Ramos (cell line): ENCODE results near the gene MEAF6.

Experiments used
- in situ Hi-C: fragments of 300-500 bp; cut with MboI; formaldehyde crosslinking; loops from one replicate; pipeline ENCODE4 v1.14.3; 2022; ENCODE audit warnings: low sequenced_read_pairs; ENCODE audit not compliant: unreplicated experiment

MEAF6 gene

DNA sequence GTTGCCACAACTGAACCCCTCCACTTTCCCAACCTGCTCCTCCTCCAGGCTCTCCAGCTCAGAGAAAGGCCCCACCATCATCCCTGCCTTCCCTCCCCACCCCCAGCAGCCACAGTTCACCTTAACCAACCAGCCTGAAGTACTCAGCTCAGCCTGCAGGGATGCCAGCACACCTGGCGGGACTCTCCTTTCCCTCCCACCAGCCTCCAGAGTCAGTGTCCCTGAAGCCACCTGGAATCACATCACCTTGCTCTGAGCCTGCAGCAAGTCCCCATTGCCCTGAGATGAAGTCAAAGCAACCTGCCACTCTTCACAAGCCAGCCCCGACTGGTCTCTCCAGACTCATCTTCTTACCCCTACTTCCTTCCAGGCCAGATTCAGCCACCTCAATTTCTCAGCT, 66.4 kb downstream of the MEAF6 start:
- in situ Hi-C loops = no loop called here

DNA sequence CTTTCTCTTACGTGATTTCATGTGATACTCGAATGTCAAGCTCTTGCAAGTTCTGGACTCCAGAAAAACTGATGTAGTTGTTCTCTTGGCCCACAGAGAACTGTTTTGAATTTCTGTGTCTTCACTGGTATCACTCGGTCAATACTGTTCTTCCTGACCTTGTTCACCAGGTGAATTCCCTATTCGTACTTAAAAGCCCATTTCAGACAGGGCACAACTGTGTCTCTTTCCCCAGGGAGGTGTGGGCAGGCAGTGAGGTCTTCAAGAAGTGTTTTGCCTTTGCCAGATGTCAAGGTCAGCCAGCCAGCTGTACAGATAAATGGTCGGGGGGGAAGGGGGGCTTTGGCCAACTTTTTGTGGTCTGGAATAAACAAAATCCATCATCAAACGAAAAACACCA, 67.7 kb downstream of the MEAF6 start:
- in situ Hi-C loops = no loop called here

DNA sequence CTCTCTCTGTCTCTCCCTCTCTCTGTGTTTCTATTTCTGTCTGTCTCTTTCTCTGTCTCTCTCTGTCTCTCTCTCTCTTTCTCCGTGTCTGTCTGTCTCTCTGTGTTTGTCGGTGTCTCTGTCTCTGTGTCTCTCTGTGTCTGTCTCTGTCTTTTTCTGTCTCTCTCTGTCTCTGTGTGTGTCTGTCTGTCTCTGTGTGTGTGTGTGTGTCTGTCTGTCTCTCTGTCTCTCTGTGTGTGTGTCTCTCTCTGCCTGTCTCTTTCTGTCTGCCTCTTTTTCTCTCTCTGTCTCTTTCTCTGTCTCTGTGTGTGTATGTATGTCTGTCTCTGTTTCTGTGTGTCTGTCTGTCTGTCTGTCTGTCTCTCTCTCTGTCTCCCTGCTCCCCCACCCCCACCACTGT, 71.9 kb downstream of the MEAF6 start:
- in situ Hi-C loops = no loop called here
